CD4-positive, alpha-beta T cell treated with Interleukin-4 for 4 hours (primary cell): Measurements from ENCODE around the gene RNF207.

Experiments used
- DNase-seq: peaks from one replicate; pipeline ENCODE4 v3.0.0-alpha.2; 2020

Gene RNF207

GRCh38 chr1:6174621-6175410 is 31.1 kb upstream of the RNF207 start:
- DNase-seq, result no peak

- DNase-seq, result no peak
Observed at GRCh38 chr1:6175411-6175828, 30.5 kb upstream of the RNF207 start.

GRCh38 chr1:6176779-6177178 is 29.1 kb upstream of the RNF207 start:
- DNase-seq, result no peak

- no peak for DNase-seq
Observed at GRCh38 chr1:6177681-6178380, 28.1 kb upstream of the RNF207 start.

GRCh38 chr1:6178751-6179563 is 27.0 kb upstream of the RNF207 start:
- DNase-seq, result no peak

- no peak for DNase-seq
Observed at GRCh38 chr1:6179564-6180175, 26.2 kb upstream of the RNF207 start.

- no peak for DNase-seq
Observed at GRCh38 chr1:6180268-6180706, 25.6 kb upstream of the RNF207 start, which contains the start of gene CHD5. CHD5 (minus strand) TSS chr1:6180321; CDS start chr1:6180023, 298 bp downstream.

GRCh38 chr1:6180707-6181311 is 25.1 kb upstream of the RNF207 start:
- DNase-seq, result no peak

GRCh38 chr1:6181347-6181770 is 24.6 kb upstream of the RNF207 start:
- DNase-seq, result no peak

- no peak for DNase-seq
Observed at GRCh38 chr1:6183520-6183989, 22.4 kb upstream of the RNF207 start.

- no peak for DNase-seq
Observed at GRCh38 chr1:6184083-6184783, 21.7 kb upstream of the RNF207 start.

- no peak for DNase-seq
Observed at GRCh38 chr1:6185151-6185550, 20.8 kb upstream of the RNF207 start.

- peak; percentile 20 for DNase-seq
Observed at GRCh38 chr1:6185635-6186382, 20.1 kb upstream of the RNF207 start.

GRCh38 chr1:6188466-6188865 is 17.5 kb upstream of the RNF207 start:
- DNase-seq, result no peak

GRCh38 chr1:6191968-6192367 is 14.0 kb upstream of the RNF207 start:
- DNase-seq, result no peak

GRCh38 chr1:6197746-6198427 is 8.0 kb upstream of the RNF207 start:
- DNase-seq, result no peak

- DNase-seq, result no peak
Observed at GRCh38 chr1:6198646-6199297, 7.1 kb upstream of the RNF207 start.

- DNase-seq, result peak; percentile 99
Observed at GRCh38 chr1:6199298-6200187, 6.4 kb upstream of the RNF207 start, which contains the start of gene RPL22. RPL22 (minus strand) TSS chr1:6199595; CDS start chr1:6199573, 22 bp downstream.
